ENCODE results near the gene STIMATE. TPM values are rescaled to one million over a fixed set of nuclear protein-coding genes. Genes with fewer than 3 reads are reported as not detected.

The STIMATE gene
- total and polyA plus RNA-seq, 2 of the 4 experiments (the other 2 are of a cell fraction) = 10.6 to 17.8 TPM

DNA sequence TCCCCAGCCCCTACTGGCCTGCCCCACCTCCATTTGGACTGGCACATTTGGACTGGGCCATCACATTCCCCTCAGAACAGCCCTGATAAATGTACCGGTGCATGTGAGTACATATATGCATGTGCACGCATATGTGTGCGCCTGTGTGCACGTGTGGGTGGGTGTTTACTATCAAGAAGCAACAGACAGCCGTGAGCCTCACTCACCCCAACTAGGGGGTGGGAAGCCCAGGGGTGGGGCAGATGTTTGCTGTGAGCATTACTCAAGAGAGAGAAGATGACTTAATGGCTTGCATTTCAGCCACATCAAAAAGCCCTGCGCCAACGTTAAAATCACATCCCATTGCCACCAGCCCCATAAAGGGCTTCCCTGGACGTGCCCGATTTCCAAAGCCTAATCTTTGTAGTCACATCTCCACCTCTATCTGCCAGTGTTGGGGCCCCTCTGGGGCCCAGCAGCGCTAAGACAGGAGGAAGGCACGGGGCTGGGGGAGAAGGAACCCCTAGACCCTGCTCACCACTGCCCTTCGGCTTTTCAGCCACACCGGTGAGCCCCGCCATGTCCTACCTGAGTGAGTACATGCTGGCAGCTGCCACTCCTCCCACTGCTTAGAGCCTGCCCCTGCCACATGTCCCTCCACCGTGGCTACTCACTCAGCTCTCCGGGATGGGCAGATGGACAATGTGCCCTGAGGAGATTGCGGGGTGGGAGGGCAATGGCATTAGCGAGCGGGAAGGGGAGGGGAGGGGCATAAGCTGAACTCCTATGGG, 91.9 kb downstream of the STIMATE start:
- H3K36me3 ChIP-seq (ENCODE audit: control insufficient read depth, insufficient read depth, low read length) = no peaks in the 10 kb centered on the region
- H3K4me1 ChIP-seq (ENCODE audit: control insufficient read depth, insufficient read depth, low read length) = peaks cover 3% of the 10 kb centered on the region; the same call in 1 of the 2 replicates
- H3K4me3 ChIP-seq (ENCODE audit: insufficient read depth, low read depth, low read length) = no peak overlapping the region
- no peak overlapping the region for H2AK9ac ChIP-seq (replicated peaks; ENCODE audit: low read depth, low read length, poor library complexity)
- no peaks in the 10 kb centered on the region for H3K9me1 ChIP-seq (ENCODE audit: insufficient read depth, low read length)
- in situ Hi-C loops (cut with MboI; ENCODE audit: low sequenced_read_pairs) (no loop called here), intact Hi-C loops (cut with micrococcal nuclease) (no loop called here), dilution Hi-C loops (cut with HindIII; ENCODE audit: low sequenced_read_pairs, unreplicated experiment) (no loop called here)
- POLR2A ChIA-PET (ENCODE audit: unreplicated experiment) = no interaction called here
- no peaks in the 10 kb centered on the region for H4K20me1 ChIP-seq (ENCODE audit: insufficient read depth, low read length)
- H4K5ac ChIP-seq (ENCODE audit: low read depth, low read length) = no peak overlapping the region
- BruUV-seq (replicated peaks) = no TSS peak
- TF ChIP-seq CEBPB (IDR thresholded peaks at IDR 0.05; ENCODE audit: low read depth, low read length) = no peak
- no peak for TF ChIP-seq POLR2A (IDR thresholded peaks at IDR 0.05; ENCODE audit: low read depth, low read length)
- no peak for TF ChIP-seq MXI1 (IDR thresholded peaks at IDR 0.05; ENCODE audit: borderline replicate concordance, low read depth, low read length)
- TF ChIP-seq, protein P1, sequence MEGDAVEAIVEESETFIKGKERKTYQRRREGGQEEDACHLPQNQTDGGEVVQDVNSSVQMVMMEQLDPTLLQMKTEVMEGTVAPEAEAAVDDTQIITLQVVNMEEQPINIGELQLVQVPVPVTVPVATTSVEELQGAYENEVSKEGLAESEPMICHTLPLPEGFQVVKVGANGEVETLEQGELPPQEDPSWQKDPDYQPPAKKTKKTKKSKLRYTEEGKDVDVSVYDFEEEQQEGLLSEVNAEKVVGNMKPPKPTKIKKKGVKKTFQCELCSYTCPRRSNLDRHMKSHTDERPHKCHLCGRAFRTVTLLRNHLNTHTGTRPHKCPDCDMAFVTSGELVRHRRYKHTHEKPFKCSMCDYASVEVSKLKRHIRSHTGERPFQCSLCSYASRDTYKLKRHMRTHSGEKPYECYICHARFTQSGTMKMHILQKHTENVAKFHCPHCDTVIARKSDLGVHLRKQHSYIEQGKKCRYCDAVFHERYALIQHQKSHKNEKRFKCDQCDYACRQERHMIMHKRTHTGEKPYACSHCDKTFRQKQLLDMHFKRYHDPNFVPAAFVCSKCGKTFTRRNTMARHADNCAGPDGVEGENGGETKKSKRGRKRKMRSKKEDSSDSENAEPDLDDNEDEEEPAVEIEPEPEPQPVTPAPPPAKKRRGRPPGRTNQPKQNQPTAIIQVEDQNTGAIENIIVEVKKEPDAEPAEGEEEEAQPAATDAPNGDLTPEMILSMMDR (conservative IDR thresholded peaks at IDR 0.05; ENCODE audit: low read depth, low read length) = no peak
- no peak for TF ChIP-seq SMC3 (IDR thresholded peaks at IDR 0.05; ENCODE audit: low read depth, low read length)
- no peak for TF ChIP-seq RAD21 (IDR thresholded peaks at IDR 0.05; ENCODE audit: low read length)
- no peak overlapping the region for H3K9ac ChIP-seq (ENCODE audit: low read depth, low read length)
- H3K9me3 ChIP-seq (ENCODE audit: control insufficient read depth, insufficient read depth, low read length) = no peaks in the 10 kb centered on the region
- H2AFZ ChIP-seq (replicated peaks; ENCODE audit: low read length, poor library complexity) = no peak overlapping the region
- DNase-seq (no peak), ATAC-seq (ENCODE audit: low read depth) (no peak)
- H3K18ac ChIP-seq (ENCODE audit: low read depth, low read length) = no peak overlapping the region
- H4K8ac ChIP-seq (ENCODE audit: low read depth in 2 of 2, low read length in 2 of 2) = no peak overlapping the region
- H4K91ac ChIP-seq (ENCODE audit: insufficient read depth, low read depth, low read length) = no peak overlapping the region
- no peak overlapping the region for H3K23ac ChIP-seq (ENCODE audit: low read depth, low read length)
- CTCF ChIA-PET = no interaction called here
- H3K79me1 ChIP-seq (ENCODE audit: low read depth in 1 of 2, low read length in 2 of 2) = no peaks in the 10 kb centered on the region
- H3K4me2 ChIP-seq (ENCODE audit: low read depth, low read length) = no peak overlapping the region
- no peaks in the 10 kb centered on the region; the same call in 1 of the 2 replicates for H3K27me3 ChIP-seq (ENCODE audit: control insufficient read depth, insufficient read depth, low read length)
- H3K4ac ChIP-seq (ENCODE audit: low read depth, low read length) = no peak overlapping the region
- no CpG with 5 or more reads among the region's 19 CpGs for WGBS, 2 experiments (ENCODE audit: extremely low coverage in 2 of 2, insufficient read length in 1 of 2)
- no peak overlapping the region for H2BK15ac ChIP-seq (ENCODE audit: low read depth, low read length)
- H3K56ac ChIP-seq (ENCODE audit: extremely low read depth, insufficient read depth, low read length) = no peak overlapping the region
- H2BK5ac ChIP-seq (ENCODE audit: low read depth, low read length, poor library complexity, severe bottlenecking) = no peak overlapping the region
- H2BK120ac ChIP-seq (ENCODE audit: low read depth, low read length) = no peak overlapping the region
- H3K14ac ChIP-seq (replicated peaks; ENCODE audit: low read depth, low read length) = no peak overlapping the region
- no peak overlapping the region for H2BK20ac ChIP-seq (ENCODE audit: low read depth, low read length)
- no peak overlapping the region for H3K27ac ChIP-seq (ENCODE audit: insufficient read depth, low read length)
- no peak overlapping the region for H2AK5ac ChIP-seq (ENCODE audit: low read depth, low read length)

Measured in IMR-90 (cell line).